Measurements from ENCODE around the gene YKT6.

DNA sequence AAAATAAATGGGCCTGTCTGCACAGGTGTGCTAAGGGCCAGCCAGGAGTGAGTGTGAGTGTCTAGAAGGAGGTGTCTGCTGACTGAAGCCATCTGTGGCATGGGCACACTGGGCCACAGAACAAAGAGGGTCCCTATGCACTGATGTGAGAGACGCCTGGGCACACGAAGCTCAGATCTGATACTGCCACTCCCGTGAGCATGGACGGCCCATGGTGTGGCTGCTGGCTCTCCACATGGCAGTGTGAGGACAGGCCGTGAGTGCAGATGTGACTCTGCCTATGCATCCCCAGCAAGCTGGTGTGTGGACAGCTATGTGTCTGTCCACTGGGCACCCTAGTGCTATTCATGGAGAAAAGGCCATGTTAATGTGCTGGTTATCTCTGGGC, 46.8 kb upstream of the YKT6 start:
- TF ChIP-seq, protein P1, sequence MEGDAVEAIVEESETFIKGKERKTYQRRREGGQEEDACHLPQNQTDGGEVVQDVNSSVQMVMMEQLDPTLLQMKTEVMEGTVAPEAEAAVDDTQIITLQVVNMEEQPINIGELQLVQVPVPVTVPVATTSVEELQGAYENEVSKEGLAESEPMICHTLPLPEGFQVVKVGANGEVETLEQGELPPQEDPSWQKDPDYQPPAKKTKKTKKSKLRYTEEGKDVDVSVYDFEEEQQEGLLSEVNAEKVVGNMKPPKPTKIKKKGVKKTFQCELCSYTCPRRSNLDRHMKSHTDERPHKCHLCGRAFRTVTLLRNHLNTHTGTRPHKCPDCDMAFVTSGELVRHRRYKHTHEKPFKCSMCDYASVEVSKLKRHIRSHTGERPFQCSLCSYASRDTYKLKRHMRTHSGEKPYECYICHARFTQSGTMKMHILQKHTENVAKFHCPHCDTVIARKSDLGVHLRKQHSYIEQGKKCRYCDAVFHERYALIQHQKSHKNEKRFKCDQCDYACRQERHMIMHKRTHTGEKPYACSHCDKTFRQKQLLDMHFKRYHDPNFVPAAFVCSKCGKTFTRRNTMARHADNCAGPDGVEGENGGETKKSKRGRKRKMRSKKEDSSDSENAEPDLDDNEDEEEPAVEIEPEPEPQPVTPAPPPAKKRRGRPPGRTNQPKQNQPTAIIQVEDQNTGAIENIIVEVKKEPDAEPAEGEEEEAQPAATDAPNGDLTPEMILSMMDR (IDR thresholded peaks at IDR 0.05; ENCODE audit: low read depth, low read length), result no peak
- no peak for TF ChIP-seq EZH2phosphoT487 (IDR thresholded peaks at IDR 0.05; ENCODE audit: low read depth)
